NAMALWA (cell line): ENCODE results near the gene PIGC.

Experiments
- DNase-seq: peaks from one replicate; pipeline ENCODE4 v3.0.0-alpha.2; 2015; ENCODE audit warnings: low spot score

The PIGC gene

DNA sequence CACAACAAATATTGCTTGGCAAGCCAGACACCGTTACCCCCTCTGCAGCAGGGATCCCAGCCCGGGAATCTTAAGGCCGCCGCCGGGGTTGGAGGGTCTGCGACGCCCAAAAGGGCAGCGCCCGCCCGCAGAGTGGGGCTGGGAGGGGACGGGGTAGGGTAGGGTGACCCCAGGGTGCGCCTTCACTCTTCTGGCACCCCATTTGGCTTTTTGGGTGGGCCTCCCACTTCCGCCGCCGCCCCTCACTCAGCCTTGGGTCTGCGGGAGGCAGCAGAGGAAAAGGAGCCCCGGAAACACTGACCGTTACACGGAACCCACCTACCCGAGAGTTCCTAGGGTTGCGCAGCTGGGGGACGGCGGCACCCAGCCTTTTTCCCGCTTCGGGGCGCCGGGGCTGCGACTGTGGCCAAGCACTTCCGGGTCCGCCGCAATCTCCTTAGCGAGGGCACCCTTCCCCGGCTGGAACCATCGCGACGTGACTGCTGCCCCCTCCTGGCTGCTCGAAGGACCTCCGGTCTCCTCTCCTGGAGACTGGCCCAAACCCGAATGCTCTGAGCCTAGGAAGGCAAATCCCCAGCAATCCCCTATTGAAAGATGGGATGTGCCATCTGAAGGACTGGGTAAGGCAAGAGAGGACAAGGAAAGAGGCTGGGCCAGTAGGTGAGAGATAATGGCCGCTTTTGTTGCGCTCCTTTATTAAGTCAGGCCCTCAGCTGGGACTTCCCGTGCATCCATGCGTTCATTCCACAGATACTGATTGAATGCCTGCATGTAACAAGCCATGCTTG lies at the start of gene PIGC:
Gene PIGC, minus strand, starts transcription at position 404 of the 788 bp plus-strand sequence. CDS start 1,447 bp downstream, outside the sequence.
- peak; percentile 95 for DNase-seq

DNA sequence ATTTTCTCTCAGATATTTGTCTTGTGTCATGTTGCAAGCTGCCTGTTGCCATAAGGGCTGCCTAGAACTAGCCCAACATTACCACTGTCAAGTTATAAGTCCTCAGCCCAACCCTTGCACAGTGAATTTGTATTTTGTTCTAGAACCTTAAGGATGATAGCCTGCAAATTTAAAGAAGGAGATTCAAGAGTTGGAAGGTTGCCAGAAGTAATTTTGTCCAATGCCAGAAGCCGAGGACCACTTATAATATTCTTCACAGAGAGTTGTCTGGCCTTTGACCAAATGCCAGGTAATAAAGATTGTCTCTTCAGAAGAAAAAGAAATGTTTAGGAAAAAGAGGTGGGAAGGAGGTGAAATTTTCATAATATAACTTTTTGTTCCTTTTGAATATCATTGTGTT lies 48.6 kb upstream of the PIGC start:
- DNase-seq: no peak

DNA sequence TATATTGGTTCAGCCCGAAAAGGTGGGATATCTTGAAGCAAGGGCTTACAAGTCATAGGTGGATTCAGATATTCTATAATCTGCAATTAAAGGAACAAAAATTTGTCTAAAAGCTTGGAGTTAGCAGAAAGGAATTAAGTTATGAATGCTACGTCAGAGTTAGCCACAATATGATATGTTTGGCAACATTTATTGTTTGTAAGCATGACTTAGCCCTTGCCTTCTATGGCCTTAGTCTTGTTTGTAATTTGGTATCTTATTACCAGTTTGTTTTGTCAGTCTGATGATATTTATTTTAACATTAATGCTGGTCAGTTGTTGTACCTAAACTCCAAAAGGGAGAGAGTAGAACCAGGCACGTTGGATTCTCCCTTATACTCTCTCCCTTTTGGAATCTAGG lies 46.0 kb upstream of the PIGC start:
- DNase-seq: no peak

DNA sequence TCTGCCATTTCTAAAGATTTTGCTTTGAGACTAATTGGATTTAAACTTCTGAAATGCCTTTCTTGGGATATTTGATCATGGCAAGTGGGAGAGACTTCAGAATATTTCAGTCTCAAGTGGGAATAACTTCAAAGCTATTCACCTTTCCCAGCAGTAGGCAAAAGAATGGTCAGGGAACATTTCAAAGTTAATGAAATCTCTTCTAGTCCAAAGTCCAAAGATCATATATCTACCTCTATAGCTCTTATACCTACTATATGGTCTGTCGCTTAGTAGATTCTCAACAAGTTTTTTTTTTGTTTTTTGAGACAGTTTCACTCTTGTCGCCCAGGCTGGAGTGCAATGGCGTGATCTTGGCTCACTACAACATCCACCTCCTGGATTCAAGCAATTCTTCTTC lies 44.5 kb upstream of the PIGC start:
- DNase-seq: no peak

DNA sequence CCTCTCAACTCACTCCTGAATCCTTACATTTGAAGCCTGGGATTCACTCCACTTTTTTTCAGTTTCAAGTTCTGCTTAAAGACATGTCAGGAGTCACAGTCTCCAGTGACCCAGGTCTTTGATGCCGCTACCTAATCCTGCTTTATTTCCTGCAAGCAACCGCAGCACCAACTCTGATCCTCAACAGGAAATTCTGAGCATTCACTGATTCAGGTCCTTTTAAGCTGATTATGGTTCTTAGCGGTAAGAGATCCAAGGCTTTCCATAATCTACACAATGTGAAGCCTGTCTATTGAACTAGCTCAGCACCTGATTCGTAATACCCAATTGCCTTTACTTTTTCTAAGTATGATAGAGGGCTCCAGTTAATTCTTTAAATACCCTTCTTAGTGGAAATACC lies 43.7 kb upstream of the PIGC start:
- DNase-seq: no peak

DNA sequence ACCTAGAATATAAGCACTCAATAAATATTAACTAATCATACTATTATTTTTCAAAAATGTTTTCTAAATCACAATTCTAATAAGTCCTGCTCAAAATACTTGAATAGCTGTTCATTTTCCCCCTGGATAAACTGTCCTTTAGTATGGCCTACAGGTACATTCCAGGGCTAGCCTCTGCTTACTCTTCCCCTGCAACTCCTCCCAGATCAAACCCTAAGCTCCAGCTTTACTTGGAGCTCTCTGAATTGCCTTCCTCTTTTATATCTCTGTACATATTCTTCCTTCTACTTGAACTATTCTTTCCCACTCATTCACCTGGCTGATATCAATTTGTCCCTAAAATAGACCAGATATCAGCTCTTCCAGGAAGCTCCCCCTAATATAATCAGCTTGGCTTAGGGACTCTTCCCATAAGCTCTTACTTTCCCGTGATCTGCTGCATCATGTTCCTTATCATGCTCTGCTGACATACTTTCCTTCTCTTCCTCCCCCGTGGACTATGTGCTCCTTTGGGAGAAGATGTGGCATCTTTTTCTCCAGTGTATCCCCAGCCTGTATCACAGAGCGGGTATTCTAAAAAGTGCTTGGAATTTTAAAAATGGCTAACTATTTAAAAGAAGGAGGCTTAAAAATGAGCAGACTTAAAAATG lies 43.1 kb upstream of the PIGC start:
- no peak for DNase-seq

DNA sequence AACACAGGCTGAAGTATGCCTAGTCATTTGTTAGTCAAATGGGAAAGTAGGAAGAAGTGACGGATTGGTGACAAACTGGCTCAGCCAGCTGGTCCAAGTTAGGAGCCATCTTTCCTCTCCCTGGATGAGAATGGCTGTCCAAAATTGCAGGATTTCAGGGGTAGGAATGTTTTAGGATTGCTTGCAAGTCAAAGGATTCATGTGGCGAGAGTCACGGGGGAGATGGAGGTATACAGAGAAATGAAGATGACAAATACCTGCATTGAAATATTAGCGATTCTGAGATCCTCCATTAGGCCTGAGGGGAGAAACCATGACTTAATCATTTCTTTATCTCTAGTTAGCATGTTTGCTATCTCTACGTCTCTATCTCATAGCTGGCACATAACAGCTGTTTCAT lies 41.8 kb upstream of the PIGC start:
- DNase-seq: no peak

DNA sequence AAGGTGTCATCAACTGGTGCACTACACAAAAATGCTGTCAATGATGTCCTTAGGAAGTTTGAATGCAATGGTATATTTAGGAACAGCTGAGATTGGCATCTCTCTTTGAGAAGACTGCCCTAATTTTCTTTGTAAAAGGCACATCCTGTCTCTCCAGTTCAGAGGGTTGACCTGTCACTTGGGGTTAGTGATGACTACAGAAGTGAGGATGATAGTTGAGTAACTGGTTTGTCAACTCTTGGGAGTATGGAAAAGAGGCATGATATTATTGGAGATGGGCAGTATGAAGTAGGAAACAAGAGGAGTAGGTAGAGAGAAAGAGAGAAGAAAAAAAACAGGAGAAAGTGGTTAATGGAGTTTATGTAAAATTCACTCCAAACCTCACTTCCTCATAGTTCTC lies 40.4 kb upstream of the PIGC start:
- no peak for DNase-seq

DNA sequence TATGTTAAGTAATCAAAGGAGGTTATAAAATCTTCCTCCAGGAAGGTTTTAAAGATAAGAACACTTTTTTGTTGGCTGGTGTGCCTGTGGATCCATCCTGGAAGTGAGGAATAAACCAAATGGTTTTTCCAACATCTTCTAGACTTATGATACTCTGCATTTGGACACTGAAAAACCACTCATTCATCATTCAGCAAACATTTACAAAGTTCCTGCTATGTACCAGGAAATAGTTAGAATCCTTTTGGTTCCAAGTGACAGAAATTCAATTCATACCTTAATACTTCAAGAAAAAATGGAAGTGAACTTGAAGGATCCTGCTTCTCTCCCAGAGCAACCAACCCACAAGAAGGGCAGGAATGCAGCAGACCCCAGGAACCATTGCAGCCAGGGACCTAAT lies 39.6 kb upstream of the PIGC start:
- no peak for DNase-seq

DNA sequence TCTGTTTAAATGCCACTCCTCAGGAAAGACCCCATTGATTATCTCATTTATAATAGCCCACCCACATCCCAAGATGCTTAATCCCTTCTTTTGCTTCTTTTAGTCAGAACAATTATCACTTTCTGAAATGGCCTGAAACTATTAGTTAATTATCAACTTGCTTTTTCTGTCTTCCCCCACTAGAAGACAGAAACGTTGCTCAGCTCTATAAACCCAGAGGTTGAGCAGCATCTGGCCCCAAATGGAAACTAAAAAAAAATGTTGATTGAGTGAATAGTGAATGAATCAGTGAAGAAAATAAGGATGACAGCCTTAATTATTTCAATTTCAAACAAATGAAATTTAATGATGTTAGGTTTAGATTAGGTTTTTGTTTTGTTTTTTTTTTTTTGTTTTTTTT lies 38.2 kb upstream of the PIGC start:
- DNase-seq: no peak

DNA sequence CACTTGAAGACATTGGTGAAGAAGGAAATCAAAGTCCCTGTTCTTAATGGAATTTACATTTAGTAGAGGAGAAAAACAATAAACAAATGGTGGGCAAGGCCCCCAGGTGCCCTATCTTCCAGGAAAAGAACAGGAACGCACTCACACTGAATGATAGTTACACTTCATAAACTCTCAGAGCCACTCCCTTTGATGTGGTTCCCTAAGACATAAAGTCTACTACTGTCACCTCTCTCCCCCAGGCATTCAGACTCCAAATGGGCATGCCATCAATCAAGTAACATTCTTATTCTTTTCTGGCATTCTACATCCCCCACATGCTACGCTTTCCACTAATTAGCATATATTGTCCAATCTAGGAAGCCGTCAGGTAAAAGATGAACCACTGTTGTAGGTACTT lies 36.6 kb upstream of the PIGC start:
- no peak for DNase-seq

DNA sequence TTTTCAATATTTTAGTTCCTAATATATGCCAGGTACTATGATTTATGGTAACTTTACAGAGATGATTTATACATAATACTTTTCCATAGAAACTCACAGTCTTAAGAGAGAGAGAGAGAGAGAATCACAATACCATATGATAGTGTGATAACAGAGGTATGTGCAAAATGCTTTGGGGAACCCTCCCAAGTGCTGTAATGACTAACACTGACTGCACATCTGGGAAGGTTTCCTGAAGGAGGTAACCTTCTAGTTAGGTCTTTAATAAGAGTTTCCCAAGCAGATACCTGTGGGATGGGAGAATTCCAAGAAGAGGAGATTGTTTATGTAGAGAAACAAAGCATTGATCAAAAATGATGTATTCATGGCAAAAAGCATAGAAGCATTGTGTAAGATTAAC lies 34.6 kb upstream of the PIGC start:
- no peak for DNase-seq

DNA sequence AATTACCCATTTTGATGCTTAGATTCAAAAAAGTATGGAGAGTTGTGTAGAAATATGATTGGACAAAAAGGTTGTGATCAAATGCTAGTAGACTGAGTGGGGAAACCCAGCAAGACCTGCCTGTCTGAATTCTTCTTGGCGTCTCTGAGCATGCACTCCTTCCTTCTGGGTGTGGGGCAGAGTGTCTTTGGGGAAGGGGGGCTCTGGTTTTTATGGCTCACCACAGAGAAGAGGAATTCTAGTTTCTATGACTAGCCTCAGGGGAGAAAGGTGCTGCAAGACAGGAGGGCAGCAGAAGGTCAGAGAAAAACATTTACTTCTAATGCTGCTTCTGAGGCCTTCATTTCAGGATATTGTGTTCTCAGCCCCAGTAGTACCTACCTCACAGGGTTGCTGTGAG lies 33.9 kb upstream of the PIGC start:
- no peak for DNase-seq

DNA sequence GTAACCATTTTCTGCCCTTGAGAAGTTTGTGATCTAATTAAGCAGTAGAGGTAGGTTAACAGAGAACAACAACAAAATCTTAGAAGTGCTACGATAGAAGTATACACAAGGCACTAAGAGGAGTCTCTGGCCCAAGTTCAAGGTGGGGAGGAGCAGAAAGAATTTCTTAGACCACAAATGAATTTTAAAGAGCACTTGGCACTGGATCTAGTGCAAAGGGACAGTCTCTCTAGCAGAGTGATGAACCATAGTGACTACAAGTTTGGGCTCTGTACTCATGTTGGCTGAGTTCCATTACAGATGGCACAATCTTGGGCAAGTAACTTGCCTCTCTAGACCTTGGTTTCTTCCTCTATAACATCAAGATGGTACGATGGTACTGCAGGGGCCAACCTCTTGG lies 33.3 kb upstream of the PIGC start:
- DNase-seq: no peak

DNA sequence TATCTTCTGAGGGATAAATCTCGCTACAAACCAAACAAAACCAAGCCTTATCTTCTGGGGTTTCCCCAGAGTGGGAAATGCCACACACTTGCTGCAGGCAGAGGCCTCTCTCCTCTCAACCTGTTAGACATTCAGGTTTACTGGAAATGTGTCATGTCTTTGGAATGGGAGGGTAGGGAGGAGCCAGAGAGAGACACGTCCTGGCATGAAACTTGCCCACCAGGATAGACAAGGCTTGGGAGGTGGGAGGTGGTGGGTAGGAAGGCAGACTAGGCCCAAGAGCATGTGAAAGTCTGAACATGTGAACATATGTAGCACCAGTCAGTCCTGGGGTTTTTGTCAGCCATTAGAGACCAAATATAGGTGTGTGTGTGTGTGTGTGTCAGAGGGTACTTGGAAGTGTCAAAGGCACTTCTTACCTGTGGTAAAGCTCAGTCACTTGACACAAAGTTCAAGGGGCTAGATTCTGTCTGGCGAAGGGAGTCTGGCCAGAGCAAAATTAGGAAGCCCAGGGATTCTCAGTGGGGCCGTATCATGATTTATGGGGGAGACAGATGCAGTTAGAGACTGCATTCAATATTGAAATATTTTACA lies 32.4 kb upstream of the PIGC start:
- no peak for DNase-seq

DNA sequence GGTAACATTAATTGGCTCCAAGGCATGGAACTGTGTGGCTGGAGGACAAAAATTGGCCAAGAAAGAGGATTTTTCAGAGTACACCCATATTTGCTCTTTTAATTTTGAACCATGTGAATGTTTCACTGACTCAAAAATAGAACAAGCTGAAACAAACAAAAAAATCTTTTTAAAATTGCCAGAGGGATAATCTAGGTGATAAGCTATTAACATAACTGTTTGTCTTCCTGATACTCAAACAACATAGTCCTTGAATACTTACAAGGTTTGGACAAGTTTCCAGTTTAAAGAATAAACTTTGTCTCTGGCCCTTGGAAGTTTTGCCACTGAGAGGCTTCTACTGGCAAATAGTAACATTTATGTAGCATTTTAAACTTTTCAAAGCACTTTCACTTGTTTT lies 30.0 kb upstream of the PIGC start:
- no peak for DNase-seq

DNA sequence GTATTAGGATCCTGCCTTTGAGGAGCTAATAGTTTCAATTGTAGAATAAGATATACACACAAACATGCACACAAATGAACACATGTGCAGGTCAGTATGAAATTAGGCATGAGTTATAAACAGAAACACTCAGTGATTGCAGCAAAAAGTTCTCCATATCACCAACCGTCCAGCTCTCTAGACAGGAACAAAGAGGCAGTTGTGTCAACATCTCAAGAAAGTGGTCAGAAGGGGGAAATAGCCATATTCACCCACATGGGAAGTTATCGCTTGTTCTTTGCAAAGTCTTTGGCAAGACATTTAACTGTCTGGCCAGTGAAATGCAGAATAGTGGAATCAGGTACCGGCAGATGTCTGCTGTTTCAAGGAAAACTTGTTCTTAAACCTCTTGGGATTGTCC lies 29.4 kb upstream of the PIGC start:
- DNase-seq: no peak

DNA sequence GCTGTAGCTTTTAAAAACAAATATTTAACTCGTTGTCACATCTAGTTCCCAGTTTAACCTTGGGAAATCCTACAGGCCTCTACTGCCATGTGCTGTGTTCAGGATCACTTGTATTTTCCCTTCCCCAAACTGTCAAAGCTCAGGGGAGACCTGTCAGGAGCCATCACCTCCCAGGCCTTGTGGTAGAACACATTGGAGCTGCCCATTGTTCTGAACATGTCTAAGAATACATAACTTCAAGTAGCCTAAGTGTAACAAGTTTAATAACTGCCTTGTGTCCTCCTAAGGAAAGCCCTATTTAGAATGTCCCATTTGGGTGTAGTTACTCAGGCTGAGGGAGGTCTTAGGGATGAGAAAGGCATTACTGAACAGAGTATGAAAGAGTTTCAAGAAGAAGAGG lies 28.6 kb upstream of the PIGC start:
- DNase-seq: no peak

DNA sequence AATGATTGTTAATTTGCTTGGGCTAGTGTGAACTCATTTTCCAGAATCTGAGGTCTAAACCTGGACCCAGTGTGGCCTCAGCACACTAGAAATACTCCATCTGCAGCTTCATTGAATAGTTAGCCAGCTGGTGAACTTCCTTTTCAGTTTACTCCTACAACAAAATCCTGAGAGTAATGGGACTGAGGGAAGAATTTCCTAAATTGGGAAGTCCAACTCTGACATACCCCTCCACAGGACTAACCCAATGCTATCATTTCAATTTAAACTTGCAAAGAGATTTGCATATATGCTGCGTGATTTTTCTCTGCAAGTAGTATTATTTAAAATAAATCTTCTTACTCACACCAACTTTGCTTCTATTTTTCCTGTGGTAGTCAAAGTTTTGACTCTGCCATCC lies 27.8 kb upstream of the PIGC start:
- no peak for DNase-seq

DNA sequence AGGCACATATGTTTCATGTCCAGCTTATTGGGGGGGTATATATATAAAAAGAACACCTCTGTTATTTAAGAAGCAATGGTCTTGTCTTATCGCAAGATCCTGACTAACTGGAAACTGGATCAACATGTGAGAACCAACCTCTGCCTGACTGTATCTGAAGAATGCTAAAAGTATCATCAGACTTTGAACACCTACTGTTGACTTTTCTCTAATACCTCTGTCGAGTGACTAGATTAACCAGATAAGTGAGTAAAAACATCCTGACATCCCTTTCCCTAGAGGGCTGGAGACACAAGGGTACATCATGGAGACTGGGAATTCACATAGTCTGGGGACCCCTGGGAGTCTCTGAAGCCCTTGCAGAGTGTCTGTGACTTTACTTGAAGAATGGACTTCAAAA lies 26.3 kb upstream of the PIGC start:
- no peak for DNase-seq

DNA sequence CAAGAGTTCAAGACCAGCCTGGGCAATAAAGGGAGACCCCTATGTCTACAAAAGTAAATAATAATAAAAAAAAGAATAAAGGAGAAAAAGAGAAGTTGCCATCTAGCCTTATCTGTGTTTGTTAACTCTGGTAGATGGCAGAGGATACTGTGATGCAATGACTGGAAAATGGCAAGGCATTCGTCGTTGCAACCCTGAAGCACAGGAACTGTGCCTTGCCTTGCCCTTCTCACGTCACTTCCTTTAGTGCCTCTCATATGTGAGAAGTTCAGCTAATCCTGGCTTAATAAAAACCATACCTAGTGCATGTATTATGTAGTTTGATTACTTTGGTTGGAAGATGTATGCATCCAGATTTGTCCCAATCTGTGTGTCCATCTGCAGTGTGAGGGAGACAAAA lies 25.8 kb upstream of the PIGC start:
- DNase-seq: no peak

DNA sequence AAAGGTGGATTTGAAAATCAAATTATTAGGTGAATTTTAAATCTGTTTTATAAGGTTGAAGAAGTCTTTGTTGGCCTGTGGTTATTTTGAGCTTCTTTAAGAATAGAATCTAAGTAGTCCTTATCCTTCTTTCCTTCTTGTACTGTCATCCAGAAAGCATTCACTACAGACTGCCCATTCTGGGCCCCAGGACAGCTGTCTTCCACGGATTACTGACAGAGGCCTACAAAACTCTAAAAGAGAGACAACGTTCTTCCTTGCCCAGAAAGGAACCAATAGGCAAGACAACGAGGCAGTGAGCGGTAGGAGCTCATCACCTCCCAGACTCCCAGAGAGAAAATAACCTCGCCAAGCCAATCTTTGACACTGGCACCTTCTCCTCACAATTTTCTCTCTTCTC lies 24.4 kb upstream of the PIGC start:
- no peak for DNase-seq

DNA sequence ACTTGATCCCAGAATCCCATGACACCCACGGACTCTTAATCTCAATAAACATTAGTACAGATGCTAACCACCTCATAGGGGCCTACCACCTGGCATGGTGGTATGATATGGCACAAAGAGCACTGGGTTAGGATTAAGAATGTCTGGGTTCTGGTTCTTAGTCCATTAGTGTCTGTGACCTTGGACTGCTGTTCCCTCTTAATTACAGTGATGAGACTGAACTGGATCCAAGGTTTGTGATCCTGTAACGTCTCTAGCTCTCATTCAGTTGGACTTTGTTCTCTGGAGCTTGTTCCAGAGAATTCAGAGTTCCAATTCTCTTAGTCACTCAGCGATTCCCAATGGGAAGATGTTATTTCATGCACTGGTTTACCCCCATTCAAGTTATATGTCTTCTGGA lies 23.6 kb upstream of the PIGC start:
- no peak for DNase-seq
